Measurements from ENCODE around the gene HNRNPUL2.

- TF ChIP-seq ARNTL (CRISPR knock-in tag; IDR thresholded peaks at IDR 0.05; ENCODE audit: borderline replicate concordance, low read depth): peak; percentile 82; the same call in 1 of the 2 replicates
- TF ChIP-seq OSR1 (CRISPR knock-in tag; IDR thresholded peaks at IDR 0.05): no peak
- peak; percentile 88 for TF ChIP-seq ZC3H10 (CRISPR knock-in tag; IDR thresholded peaks at IDR 0.05)
- TF ChIP-seq TCF4 (CRISPR knock-in tag; IDR thresholded peaks at IDR 0.05; ENCODE audit: borderline replicate concordance): peak; percentile 55; the same call in 1 of the 2 replicates
- peak; percentile 76 for TF ChIP-seq CREB5 (CRISPR knock-in tag; IDR thresholded peaks at IDR 0.05; ENCODE audit: low read depth)
- peak; percentile 98 for TF ChIP-seq CSRNP3 (CRISPR knock-in tag; IDR thresholded peaks at IDR 0.05)
- TF ChIP-seq ZFP3 (CRISPR knock-in tag; IDR thresholded peaks at IDR 0.05): no peak
- no peak for TF ChIP-seq ISL1 (CRISPR knock-in tag; IDR thresholded peaks at IDR 0.05)
- TF ChIP-seq ZFP30 (CRISPR knock-in tag; IDR thresholded peaks at IDR 0.05): peak; percentile 57; the same call in 1 of the 2 replicates
- TF ChIP-seq ZNF70 (CRISPR knock-in tag; IDR thresholded peaks at IDR 0.05): peak; percentile 44; the same call in 1 of the 2 replicates
- peak; percentile 97 for TF ChIP-seq ESRRG (CRISPR knock-in tag; IDR thresholded peaks at IDR 0.05)
- peak; percentile 91 for TF ChIP-seq PATZ1 (CRISPR knock-in tag; IDR thresholded peaks at IDR 0.05; ENCODE audit: borderline replicate concordance)
- peak; percentile 68; the same call in 1 of the 2 replicates for TF ChIP-seq CSDC2 (CRISPR knock-in tag; IDR thresholded peaks at IDR 0.05)
Measured at GRCh38 chr11:62665075-62665598, 62.1 kb downstream of the HNRNPUL2 start, which contains the start of the genes C11orf98 and CSKMT.

Data from SK-N-SH treated with all-trans-retinoic acid at 6 μM for 48 hours (cell line).